Measurements from ENCODE around the gene NDUFAF3. TPM values are rescaled to one million over a fixed set of nuclear protein-coding genes. Genes with fewer than 3 reads are reported as not detected.
A peak's percentile ranks its signal among the peaks of the same experiment; 100 is the strongest.

NDUFAF3 gene
- total RNA-seq, 4 donors from 2014 or later: 90.9 to 142 (median 116) TPM

DNA sequence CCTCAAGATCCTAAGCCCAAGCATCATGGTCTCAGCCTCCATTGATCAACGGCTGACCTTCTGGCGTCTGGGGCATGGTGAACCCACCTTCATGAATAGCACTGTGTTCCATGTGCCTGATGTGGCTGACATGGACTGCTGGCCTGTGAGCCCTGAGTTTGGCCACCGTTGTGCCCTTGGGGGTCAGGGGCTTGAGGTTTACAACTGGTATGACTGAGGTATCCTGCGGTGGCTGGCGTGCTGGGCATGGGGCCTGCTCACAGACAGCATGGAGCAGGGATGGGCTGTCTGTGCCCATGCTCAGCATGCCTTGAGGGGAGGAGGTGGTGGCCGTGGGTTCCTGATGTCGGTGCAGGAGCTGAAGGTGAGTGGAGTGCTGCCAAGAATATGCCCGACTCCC is 6.8 kb upstream of the NDUFAF3 start:
- no peak overlapping the region for H3K4me3 ChIP-seq

GRCh38 chr3:49015765-49016164 is 6.2 kb upstream of the NDUFAF3 start:
- intact Hi-C loops (cut with DNase I): no loop called here
- DNase-seq (ENCODE audit: extremely low spot score): no peak
- H3K9me3 ChIP-seq: no peaks in the 10 kb centered on the region
- H3K27me3 ChIP-seq: no peaks in the 10 kb centered on the region
- H3K4me3 ChIP-seq: no peak overlapping the region
- H3K27ac ChIP-seq (replicated peaks in 1 of 4): no peak overlapping the region
- TF ChIP-seq POLR2AphosphoS5 (IDR thresholded peaks at IDR 0.05): no peak
- TF ChIP-seq, protein P1, sequence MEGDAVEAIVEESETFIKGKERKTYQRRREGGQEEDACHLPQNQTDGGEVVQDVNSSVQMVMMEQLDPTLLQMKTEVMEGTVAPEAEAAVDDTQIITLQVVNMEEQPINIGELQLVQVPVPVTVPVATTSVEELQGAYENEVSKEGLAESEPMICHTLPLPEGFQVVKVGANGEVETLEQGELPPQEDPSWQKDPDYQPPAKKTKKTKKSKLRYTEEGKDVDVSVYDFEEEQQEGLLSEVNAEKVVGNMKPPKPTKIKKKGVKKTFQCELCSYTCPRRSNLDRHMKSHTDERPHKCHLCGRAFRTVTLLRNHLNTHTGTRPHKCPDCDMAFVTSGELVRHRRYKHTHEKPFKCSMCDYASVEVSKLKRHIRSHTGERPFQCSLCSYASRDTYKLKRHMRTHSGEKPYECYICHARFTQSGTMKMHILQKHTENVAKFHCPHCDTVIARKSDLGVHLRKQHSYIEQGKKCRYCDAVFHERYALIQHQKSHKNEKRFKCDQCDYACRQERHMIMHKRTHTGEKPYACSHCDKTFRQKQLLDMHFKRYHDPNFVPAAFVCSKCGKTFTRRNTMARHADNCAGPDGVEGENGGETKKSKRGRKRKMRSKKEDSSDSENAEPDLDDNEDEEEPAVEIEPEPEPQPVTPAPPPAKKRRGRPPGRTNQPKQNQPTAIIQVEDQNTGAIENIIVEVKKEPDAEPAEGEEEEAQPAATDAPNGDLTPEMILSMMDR (IDR thresholded peaks at IDR 0.05): no peak
- no peak for TF ChIP-seq EP300 (IDR thresholded peaks at IDR 0.05)
- no peak for TF ChIP-seq POLR2A (IDR thresholded peaks at IDR 0.05; ENCODE audit: low read depth)
- H3K4me1 ChIP-seq: peaks cover 41 to 60% (median 52%) of the 10 kb centered on the region in 4 donors
- WGBS: 73% methylated on average over 5 of the region's 6 CpGs
- H3K36me3 ChIP-seq: peaks cover 17 to 57% (median 54%) of the 10 kb centered on the region in 4 donors

More for the DNA sequence above, 6.8 kb upstream of the NDUFAF3 start:
- no peak overlapping the region for H3K27ac ChIP-seq (replicated peaks in 1 of 4)
- no peak for TF ChIP-seq POLR2A (IDR thresholded peaks at IDR 0.05; ENCODE audit: low read depth)
- no peak for TF ChIP-seq EP300 (IDR thresholded peaks at IDR 0.05)
- TF ChIP-seq POLR2AphosphoS5 (IDR thresholded peaks at IDR 0.05): no peak
- TF ChIP-seq, protein P1 (IDR thresholded peaks at IDR 0.05): no peak
- H3K4me1 ChIP-seq: peaks cover 35 to 53% (median 45%) of the 10 kb centered on the region in 4 donors
- H3K27me3 ChIP-seq: no peaks in the 10 kb centered on the region
- WGBS: 78% methylated on average over 6 of the region's 8 CpGs
- no peak for DNase-seq (ENCODE audit: extremely low spot score)
- intact Hi-C loops (cut with DNase I): no loop called here
- H3K36me3 ChIP-seq: peaks cover 17 to 57% (median 54%) of the 10 kb centered on the region in 4 donors
- H3K9me3 ChIP-seq: no peaks in the 10 kb centered on the region

GRCh38 chr3:49016414-49017228 is 5.3 kb upstream of the NDUFAF3 start:
- H3K4me1 ChIP-seq: peaks cover 41 to 59% (median 51%) of the 10 kb centered on the region in 4 donors
- TF ChIP-seq EP300 (IDR thresholded peaks at IDR 0.05): no peak
- no peak for TF ChIP-seq POLR2A (IDR thresholded peaks at IDR 0.05; ENCODE audit: low read depth)
- no peak for TF ChIP-seq POLR2AphosphoS5 (IDR thresholded peaks at IDR 0.05)
- TF ChIP-seq, protein P1 (IDR thresholded peaks at IDR 0.05): no peak
- H3K36me3 ChIP-seq: peaks cover 17 to 52% (median 50%) of the 10 kb centered on the region in 4 donors
- no peak overlapping the region for H3K4me3 ChIP-seq
- peak overlapping the region in 1 of 4 donors; percentile 100 for H3K27ac ChIP-seq (replicated peaks in 1 of 4)
- intact Hi-C loops (cut with DNase I): no loop called here
- H3K9me3 ChIP-seq: no peaks in the 10 kb centered on the region
- WGBS: 85% methylated on average over 6 of the region's 6 CpGs
- no peak for DNase-seq (ENCODE audit: extremely low spot score)
- H3K27me3 ChIP-seq: no peaks in the 10 kb centered on the region

DNA sequence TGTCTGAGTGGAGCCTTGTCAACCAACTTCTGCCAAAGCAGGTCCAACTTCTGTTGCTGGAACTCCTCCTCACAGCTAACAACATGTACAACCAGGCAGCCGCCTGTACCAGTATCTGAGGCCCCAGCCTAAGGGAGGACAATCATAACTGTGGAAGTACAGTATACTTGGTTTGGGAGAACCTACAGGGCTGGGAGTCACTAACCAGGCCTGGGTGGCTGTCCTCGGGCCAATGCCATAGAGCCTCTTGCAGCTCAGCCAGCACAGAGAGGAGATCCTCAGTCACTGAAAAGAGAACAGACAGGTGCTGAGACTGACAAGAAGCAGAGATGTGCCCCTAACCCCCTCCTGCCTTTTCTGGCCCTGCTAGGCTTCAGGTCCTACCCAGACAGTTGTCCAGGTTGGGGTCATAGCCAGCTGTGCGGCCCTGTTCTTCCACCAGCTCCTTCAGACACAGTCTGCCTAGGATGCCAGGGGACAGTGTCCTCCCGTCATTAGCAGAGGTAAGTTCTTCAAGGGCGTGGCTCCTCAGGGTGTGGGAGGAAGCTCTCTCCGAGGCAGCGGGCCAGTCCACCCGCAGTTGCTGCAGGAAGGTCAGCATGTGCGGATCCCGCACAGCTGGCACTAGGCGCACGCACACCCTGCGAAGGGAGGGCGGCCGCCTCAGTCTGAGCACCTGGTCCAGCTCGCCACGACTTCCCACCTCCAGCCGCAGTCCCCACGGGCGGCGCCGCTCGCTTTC is 4.5 kb upstream of the NDUFAF3 start:
- peak overlapping the region; percentile 79 to 100 (median 85) for H3K27ac ChIP-seq (replicated peaks in 1 of 4)
- intact Hi-C loops (cut with DNase I): no loop called here

More for the DNA sequence above, 4.5 kb upstream of the NDUFAF3 start:
- TF ChIP-seq, protein P1 (IDR thresholded peaks at IDR 0.05): no peak
- TF ChIP-seq EP300 (IDR thresholded peaks at IDR 0.05) (no peak), POLR2A (IDR thresholded peaks at IDR 0.05; ENCODE audit: low read depth) (no peak), POLR2AphosphoS5 (IDR thresholded peaks at IDR 0.05) (peak in 1 of 2 donors; percentile 7)
- peaks cover 17 to 44% (median 42%) of the 10 kb centered on the region in 4 donors for H3K36me3 ChIP-seq
- peak overlapping the region; percentile 70 to 95 (median 82) for H3K4me3 ChIP-seq
- no peaks in the 10 kb centered on the region for H3K27me3 ChIP-seq
- DNase-seq (ENCODE audit: extremely low spot score): no peak
- 10% methylated on average over 7 of the region's 23 CpGs for WGBS
- H3K4me1 ChIP-seq: peaks cover 37 to 53% (median 46%) of the 10 kb centered on the region in 4 donors
- H3K9me3 ChIP-seq: no peaks in the 10 kb centered on the region
